Lower lobe of right lung (tissue), 2 donors: ENCODE results near the gene SPC24. TPM values are rescaled to one million over a fixed set of nuclear protein-coding genes. Genes with fewer than 3 reads are reported as not detected.
A peak's percentile ranks its signal among the peaks of the same experiment; 100 is the strongest.

Source experiments
- ATAC-seq, 2 donors: fragments of 200-7000 bp; cut with Tn5 transposase; one replicate each; pipeline ENCODE4 v1.9.1; 2020 to 2022; ENCODE audit warnings: mild to moderate bottlenecking in 2 of 2, moderate library complexity in 2 of 2
- DNase-seq: peaks from one replicate; pipeline ENCODE4 v3.0.0-alpha.2; 2020
- H3K27ac ChIP-seq: fragments of 200-600 bp; one replicate; pipeline ENCODE4 v1.8.0; 2022
- H3K27me3 ChIP-seq: fragments of 200-600 bp; one replicate; pipeline ENCODE4 v1.8.0; 2022; ENCODE audit warnings: low read depth
- H3K36me3 ChIP-seq: fragments of 200-600 bp; one replicate; pipeline ENCODE4 v1.8.0; 2022; ENCODE audit warnings: mild to moderate bottlenecking
- H3K4me1 ChIP-seq: fragments of 200-600 bp; one replicate; pipeline ENCODE4 v1.8.0; 2022
- H3K4me3 ChIP-seq: fragments of 200-600 bp; one replicate; pipeline ENCODE4 v1.8.0; 2022; ENCODE audit warnings: mild to moderate bottlenecking
- H3K9me3 ChIP-seq: fragments of 200-600 bp; one replicate; pipeline ENCODE4 v1.8.0; 2022
- intact Hi-C: fragments of 100-400 bp; cut with DNase I; formaldehyde crosslinking; loops from one replicate; pipeline ENCODE4 v1.11.0; 2022
- total RNA-seq: library from RNA; stranded (reverse); fragmentation: NEBNext Ultra II Directional; extraction: Animal tissue kit (Norgen Biotek cat#: 25700); gene quantifications from one replicate; pipeline ENCODE4 v1.2.1, GENCODE V29; 2021
- TF ChIP-seq, protein P1 (sequence below): fragments of 200-600 bp; IDR thresholded peaks from one replicate; pipeline ENCODE4 v1.8.0; 2022; ENCODE audit warnings: antibody characterized with exemption, mild to moderate bottlenecking
- donor health status: DM: no; HTN: yes; CAD: no; lungs with severe emphysema.

The SPC24 gene
- total RNA-seq, 1 donor from 2014 or later: 1.8 TPM

DNA sequence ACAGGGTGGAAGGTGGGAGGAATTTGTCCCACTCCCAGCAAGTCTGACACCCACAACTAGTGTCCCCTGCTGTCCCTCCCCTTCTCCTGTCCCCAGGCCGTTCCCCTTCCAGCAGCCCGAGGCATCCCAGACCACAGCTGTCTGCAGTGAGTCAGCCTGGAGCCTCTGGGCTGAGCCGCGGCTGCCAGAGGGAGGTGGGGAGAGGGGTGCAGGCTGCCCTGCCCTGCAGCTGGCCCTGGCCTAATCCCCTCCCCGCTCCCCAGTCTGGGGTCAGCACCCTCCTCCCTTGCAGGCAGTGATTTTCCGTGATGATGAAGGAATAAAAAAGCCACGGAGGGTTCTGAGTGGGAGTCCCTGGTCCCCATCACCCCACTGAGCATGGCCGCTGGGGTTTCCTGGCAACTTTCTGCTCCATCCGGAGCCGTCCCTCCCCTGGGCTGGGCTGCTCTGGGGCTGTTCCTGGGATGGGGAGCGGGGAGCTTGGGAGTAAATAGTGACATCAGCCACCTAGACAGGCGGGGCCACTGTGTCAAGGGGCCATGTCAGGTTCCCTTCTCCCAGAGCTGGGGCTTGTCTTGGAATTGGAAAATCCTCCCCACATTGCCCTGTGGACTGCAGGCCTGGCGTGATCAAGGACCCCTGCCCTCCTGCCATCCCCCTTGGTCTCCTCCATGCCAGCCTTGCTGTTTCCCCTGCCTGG lies 16.8 kb downstream of the SPC24 start:
- ATAC-seq (peak; percentile 18 to 33), DNase-seq (peak; percentile 61)
- H3K36me3 ChIP-seq: no peaks in the 10 kb centered on the region
- peak overlapping the region; percentile 77 for H3K27ac ChIP-seq
- intact Hi-C loops: loop anchor here (5.0 kb wide), 1 partner anchor 64 kb away; no protein-coding TSS in a partner anchor
- H3K4me1 ChIP-seq: peaks cover 59% of the 10 kb centered on the region
- H3K9me3 ChIP-seq: no peaks in the 10 kb centered on the region
- peak overlapping the region; percentile 42 for H3K4me3 ChIP-seq
- TF ChIP-seq, protein P1, sequence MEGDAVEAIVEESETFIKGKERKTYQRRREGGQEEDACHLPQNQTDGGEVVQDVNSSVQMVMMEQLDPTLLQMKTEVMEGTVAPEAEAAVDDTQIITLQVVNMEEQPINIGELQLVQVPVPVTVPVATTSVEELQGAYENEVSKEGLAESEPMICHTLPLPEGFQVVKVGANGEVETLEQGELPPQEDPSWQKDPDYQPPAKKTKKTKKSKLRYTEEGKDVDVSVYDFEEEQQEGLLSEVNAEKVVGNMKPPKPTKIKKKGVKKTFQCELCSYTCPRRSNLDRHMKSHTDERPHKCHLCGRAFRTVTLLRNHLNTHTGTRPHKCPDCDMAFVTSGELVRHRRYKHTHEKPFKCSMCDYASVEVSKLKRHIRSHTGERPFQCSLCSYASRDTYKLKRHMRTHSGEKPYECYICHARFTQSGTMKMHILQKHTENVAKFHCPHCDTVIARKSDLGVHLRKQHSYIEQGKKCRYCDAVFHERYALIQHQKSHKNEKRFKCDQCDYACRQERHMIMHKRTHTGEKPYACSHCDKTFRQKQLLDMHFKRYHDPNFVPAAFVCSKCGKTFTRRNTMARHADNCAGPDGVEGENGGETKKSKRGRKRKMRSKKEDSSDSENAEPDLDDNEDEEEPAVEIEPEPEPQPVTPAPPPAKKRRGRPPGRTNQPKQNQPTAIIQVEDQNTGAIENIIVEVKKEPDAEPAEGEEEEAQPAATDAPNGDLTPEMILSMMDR: no peak
- H3K27me3 ChIP-seq: no peaks in the 10 kb centered on the region

DNA sequence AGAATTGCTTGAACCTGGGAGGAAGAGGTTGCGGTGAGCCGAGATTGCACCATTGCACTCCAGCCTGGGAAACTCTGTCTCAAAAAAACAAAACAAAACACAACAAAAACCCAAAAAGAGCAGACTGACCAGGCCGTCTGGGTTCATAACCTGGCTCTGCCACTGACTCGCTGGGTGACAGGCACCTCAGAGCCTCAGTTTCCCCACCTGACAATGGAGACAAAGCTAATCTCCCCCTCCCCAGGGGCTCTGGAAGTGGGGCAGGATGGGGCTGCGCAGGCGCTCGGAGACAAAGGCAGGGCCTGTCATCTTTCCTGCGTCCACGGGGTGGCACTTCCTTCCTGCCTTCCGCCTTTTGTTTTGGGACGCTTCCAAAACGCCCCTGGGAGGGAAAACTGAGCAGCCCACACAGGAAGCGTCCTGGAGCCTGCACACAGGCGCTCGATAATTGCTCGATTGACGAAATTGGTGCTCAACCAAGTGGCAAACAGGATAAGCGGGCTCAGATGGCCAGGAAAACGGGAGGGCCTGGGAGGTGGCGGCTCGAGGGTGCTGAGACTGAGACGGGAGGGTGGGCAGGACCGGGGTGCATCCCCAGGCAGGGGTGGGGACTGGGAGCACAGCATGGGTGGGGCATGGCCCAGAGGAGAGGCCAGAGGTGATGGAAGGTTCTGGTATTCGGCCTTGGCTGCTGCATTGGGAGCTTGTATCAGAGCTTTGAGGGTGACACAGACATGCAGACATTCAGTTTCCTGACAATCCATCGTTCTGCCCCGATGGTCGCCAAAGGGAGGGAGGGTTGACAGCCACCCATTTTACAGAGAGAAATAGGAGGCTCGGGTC lies 17.8 kb downstream of the SPC24 start:
- H3K4me3 ChIP-seq: peak overlapping the region; percentile 42

DNA sequence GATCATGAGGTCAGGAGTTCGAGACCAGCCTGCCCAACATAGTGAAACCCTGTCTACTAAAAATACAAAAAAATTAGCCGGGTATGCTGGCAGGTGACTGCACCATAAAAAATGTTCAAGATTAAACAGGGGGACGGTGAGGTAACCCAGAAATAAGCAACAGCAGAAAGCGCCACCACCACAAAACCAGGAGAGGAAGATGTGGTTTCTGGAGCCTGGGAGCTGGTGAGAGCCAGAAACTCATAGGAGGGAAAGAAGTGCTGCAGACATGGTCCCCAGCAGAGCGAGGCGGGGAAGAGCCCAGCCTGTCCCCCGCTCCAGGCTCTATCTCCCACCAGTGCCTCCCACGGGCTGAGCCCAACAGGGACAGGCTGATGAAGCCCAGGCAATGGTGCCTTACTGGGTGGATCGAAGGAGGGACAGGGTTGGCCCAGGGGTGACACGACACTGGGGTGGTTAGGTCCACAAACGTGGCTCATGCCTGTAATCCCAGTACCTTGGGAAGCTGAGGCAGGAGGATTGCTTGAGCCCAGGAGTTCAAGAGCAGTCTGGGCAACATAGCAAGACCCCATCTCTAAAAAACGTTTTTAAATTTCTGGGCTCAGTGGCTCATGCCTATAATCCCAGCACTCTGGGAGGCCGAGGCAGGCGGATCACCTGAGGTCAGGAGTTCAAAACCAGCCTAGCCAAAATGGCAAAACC lies 19.0 kb downstream of the SPC24 start:
- intact Hi-C loops: loop anchor here (5.0 kb wide), 1 partner anchor 66 kb away; no protein-coding TSS in a partner anchor
- Histone ChIP-seq H3K4me3 (no peak overlapping the region), H3K27ac (peak overlapping the region; percentile 77), H3K36me3 (peaks cover 21% of the 10 kb centered on the region), H3K27me3 (no peaks in the 10 kb centered on the region), H3K4me1 (peaks cover 43% of the 10 kb centered on the region), H3K9me3 (no peaks in the 10 kb centered on the region)
- DNase-seq: no peak
- ATAC-seq: peak; percentile 6 to 9
- TF ChIP-seq, protein P1: no peak

More for the DNA sequence above, 17.8 kb downstream of the SPC24 start:
- DNase-seq (peak; percentile 80), ATAC-seq (peak; percentile 53 to 68)
- TF ChIP-seq, protein P1: peak; percentile 77
- H3K36me3 ChIP-seq: peaks cover 9% of the 10 kb centered on the region
- intact Hi-C loops: loop anchor here (5.0 kb wide), 1 partner anchor 65 kb away; no protein-coding TSS in a partner anchor
- H3K9me3 ChIP-seq: no peaks in the 10 kb centered on the region
- H3K27ac ChIP-seq: peak overlapping the region; percentile 77
- H3K27me3 ChIP-seq: no peaks in the 10 kb centered on the region
- peaks cover 49% of the 10 kb centered on the region for H3K4me1 ChIP-seq

DNA sequence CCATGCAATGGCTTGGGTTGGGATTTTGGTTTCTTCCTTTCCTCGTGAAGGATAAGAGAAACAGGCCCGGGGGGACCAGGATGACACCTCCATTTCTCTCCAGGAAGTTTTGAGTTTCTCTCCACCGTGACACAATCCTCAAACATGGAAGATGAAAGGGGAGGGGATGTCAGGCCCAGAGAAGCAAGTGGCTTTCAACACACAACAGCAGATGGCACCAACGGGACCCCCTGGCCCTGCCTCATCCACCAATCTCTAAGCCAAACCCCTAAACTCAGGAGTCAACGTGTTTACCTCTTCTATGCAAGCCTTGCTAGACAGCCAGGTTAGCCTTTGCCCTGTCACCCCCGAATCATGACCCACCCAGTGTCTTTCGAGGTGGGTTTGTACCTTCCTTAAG lies 24.1 kb downstream of the SPC24 start:
- ATAC-seq (no peak), DNase-seq (no peak)
- Histone ChIP-seq H3K36me3 (peaks cover 72% of the 10 kb centered on the region), H3K9me3 (no peaks in the 10 kb centered on the region), H3K4me3 (no peak overlapping the region), H3K27me3 (no peaks in the 10 kb centered on the region), H3K4me1 (peaks cover 24% of the 10 kb centered on the region), H3K27ac (peak overlapping the region; percentile 72)
- intact Hi-C loops: no loop called here
- TF ChIP-seq, protein P1: no peak

DNA sequence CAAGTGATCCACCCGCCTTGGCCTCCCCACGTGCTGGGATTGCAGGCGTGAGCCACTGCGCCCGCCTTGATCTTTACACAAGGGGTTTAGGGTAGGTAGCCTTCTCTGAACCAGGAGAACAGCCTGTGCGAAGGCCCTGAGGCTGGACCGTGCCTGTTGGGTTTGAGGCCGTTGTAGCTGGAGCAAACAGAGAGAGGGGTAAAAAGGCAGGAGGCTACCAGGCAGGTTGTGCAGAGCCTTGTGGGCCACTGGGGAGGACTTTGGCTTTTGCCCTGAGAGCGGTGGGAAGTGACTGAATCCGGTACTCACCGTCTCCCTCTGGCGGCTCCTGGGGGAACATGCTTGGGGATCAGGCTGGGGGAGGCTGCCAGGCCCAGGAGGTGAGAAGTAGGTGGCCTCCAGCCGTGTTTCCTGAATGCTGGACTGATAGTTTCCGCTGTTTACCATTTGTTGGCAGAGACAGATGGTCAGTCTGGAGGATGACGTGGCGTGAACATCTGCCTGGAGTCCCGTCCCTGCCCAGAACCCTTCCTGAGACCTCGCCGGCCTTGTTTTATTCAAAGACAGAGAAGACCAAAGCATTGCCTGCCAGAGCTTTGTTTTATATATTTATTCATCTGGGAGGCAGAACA lies 24.6 kb downstream of the SPC24 start:
- intact Hi-C loops: no loop called here
- no peaks in the 10 kb centered on the region for H3K27me3 ChIP-seq
- no peaks in the 10 kb centered on the region for H3K9me3 ChIP-seq
- H3K27ac ChIP-seq: peak overlapping the region; percentile 72
- peaks cover 24% of the 10 kb centered on the region for H3K4me1 ChIP-seq
- H3K36me3 ChIP-seq: peaks cover 77% of the 10 kb centered on the region
- TF ChIP-seq, protein P1: peak; percentile 90
- peak; percentile 60 to 85 for ATAC-seq
- DNase-seq: peak; percentile 84
- H3K4me3 ChIP-seq: no peak overlapping the region
